WTC11 (cell line): ENCODE measurements around the gene SPATA3.

ENCODE experiments used
- ESRRA ChIP-seq: sonication (generic); formaldehyde crosslinking; IDR thresholded peaks from 2 replicates; pipeline ENCODE4 v1.8.1; 2022; ENCODE audit warnings: mild to moderate bottlenecking, missing genetic modification reagents, borderline replicate concordance
- ETV6 ChIP-seq: sonication (generic); formaldehyde crosslinking; IDR thresholded peaks from 2 replicates; pipeline ENCODE4 v1.8.1; 2022; ENCODE audit warnings: mild to moderate bottlenecking, missing genetic modification reagents
- IRF2 ChIP-seq: sonication (generic); formaldehyde crosslinking; IDR thresholded peaks from 2 replicates; pipeline ENCODE4 v1.8.0; 2022; ENCODE audit warnings: low read depth, missing genetic modification reagents, borderline replicate concordance
- JUN ChIP-seq: sonication (generic); formaldehyde crosslinking; IDR thresholded peaks from 2 replicates; pipeline ENCODE4 v1.8.0; 2023; ENCODE audit warnings: mild to moderate bottlenecking, missing genetic modification reagents
- MAX ChIP-seq: sonication (generic); formaldehyde crosslinking; IDR thresholded peaks from 2 replicates; pipeline ENCODE4 v1.8.0; 2022; ENCODE audit warnings: mild to moderate bottlenecking, missing genetic modification reagents
- MYBL2 ChIP-seq: sonication (generic); formaldehyde crosslinking; IDR thresholded peaks from 2 replicates; pipeline ENCODE4 v1.8.1; 2023; ENCODE audit warnings: mild to moderate bottlenecking, moderate library complexity, missing genetic modification reagents
- SMAD3 ChIP-seq: sonication (generic); formaldehyde crosslinking; IDR thresholded peaks from 2 replicates; pipeline ENCODE4 v1.8.0; 2022; ENCODE audit warnings: missing genetic modification reagents, mild to moderate bottlenecking, borderline replicate concordance
- TCF7 ChIP-seq: sonication (generic); formaldehyde crosslinking; IDR thresholded peaks from 2 replicates; pipeline ENCODE4 v1.8.0; 2022; ENCODE audit warnings: mild to moderate bottlenecking, low read depth, missing genetic modification reagents, moderate library complexity
- USF2 ChIP-seq: sonication (generic); formaldehyde crosslinking; IDR thresholded peaks from 2 replicates; pipeline ENCODE4 v1.8.1; 2023; ENCODE audit warnings: mild to moderate bottlenecking, missing genetic modification reagents, moderate library complexity
- TF ChIP-seq, protein P1 (sequence below): sonication (generic); formaldehyde crosslinking; IDR thresholded peaks from 2 replicates; pipeline ENCODE4 v1.8.1; 2023; ENCODE audit warnings: mild to moderate bottlenecking, missing genetic modification reagents
- TF ChIP-seq, protein P2 (sequence below): fragments of 200-600 bp; IDR thresholded peaks from 2 replicates; pipeline ENCODE4 v1.8.0; 2022; ENCODE audit warnings: antibody characterized with exemption

GRCh38 chr2:231037731-231038482 is 42.0 kb downstream of the SPATA3 start:
- TF ChIP-seq ETV6 (CRISPR knock-in tag): no peak
- no peak for TF ChIP-seq IRF2
- TF ChIP-seq, protein P1, sequence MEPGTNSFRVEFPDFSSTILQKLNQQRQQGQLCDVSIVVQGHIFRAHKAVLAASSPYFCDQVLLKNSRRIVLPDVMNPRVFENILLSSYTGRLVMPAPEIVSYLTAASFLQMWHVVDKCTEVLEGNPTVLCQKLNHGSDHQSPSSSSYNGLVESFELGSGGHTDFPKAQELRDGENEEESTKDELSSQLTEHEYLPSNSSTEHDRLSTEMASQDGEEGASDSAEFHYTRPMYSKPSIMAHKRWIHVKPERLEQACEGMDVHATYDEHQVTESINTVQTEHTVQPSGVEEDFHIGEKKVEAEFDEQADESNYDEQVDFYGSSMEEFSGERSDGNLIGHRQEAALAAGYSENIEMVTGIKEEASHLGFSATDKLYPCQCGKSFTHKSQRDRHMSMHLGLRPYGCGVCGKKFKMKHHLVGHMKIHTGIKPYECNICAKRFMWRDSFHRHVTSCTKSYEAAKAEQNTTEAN (CRISPR knock-in tag): no peak
- TF ChIP-seq SMAD3 (CRISPR knock-in tag): no peak
- TF ChIP-seq, protein P2, sequence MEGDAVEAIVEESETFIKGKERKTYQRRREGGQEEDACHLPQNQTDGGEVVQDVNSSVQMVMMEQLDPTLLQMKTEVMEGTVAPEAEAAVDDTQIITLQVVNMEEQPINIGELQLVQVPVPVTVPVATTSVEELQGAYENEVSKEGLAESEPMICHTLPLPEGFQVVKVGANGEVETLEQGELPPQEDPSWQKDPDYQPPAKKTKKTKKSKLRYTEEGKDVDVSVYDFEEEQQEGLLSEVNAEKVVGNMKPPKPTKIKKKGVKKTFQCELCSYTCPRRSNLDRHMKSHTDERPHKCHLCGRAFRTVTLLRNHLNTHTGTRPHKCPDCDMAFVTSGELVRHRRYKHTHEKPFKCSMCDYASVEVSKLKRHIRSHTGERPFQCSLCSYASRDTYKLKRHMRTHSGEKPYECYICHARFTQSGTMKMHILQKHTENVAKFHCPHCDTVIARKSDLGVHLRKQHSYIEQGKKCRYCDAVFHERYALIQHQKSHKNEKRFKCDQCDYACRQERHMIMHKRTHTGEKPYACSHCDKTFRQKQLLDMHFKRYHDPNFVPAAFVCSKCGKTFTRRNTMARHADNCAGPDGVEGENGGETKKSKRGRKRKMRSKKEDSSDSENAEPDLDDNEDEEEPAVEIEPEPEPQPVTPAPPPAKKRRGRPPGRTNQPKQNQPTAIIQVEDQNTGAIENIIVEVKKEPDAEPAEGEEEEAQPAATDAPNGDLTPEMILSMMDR: no peak
- no peak for TF ChIP-seq MAX (CRISPR knock-in tag)
- TF ChIP-seq USF2: no peak; the same call in 1 of the 2 replicates
- no peak for TF ChIP-seq JUN (CRISPR knock-in tag)
- TF ChIP-seq MYBL2: no peak
- no peak for TF ChIP-seq TCF7 (CRISPR knock-in tag)
- TF ChIP-seq ESRRA (CRISPR knock-in tag): no peak
